Fibroblast of skin of scalp (primary cell): Measurements from ENCODE around the gene NIPBL.
"Not testable (repeated sequence)": the region's sequence is repeated elsewhere in the genome, so short reads cannot be mapped to it uniquely, and the experiment has no call there.

ENCODE experiments used
- DNase-seq: peaks from one replicate; pipeline ENCODE4 v3.0.0-alpha.2; 2013

Gene NIPBL

GRCh38 chr5:36950586-36951457 is 74.3 kb downstream of the NIPBL start:
- DNase-seq, result peak; percentile 81

GRCh38 chr5:36953043-36953442 is 76.5 kb downstream of the NIPBL start:
- DNase-seq, result no peak

DNA sequence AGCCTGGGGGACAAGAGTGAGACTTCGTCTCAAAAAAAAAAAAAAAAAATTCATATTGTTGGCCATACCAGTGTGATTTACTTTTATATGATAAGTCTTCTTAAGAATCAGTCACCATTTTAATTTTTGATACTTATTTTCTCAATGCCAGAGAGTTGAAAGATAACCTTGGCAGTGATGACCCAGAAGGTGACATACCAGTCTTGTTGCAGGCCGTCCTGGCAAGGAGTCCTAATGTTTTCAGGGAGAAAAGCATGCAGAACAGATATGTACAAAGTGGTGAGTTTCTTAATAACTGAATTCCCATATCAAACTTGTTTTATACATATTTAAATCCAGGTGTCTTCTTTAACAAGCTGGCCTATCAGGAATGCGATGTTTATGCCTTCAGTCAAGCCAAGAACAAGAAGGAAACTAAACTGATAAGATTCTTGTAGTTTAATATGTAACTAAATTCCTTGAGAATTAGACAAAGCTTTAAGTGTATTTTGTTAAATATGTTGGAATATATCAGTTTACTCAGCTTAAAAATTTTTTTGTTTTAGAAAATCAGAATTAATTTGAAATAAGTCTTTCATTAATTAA is 81.5 kb downstream of the NIPBL start:
- DNase-seq, result no peak

- DNase-seq, result no peak
These were observed 82.0 kb downstream of the NIPBL start for GRCh38 chr5:36958612-36959011.

DNA sequence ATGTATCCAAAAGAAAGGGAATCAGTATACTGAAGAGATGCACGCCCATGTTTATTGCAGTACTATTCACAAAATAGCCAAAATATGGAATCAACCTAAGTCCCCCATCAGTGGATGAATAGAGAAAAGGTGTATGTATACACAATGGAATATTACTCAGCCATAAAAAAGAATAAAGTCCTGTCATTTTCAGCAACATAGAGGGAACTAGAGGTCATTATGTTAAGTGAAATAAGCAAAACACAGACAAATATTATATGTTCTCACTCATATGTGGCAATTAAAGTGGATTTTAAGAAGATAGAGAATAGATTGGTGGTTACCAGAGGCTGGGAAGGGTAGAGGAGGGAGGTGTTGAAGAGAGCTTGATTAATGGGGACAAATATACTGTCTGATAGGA is 88.6 kb downstream of the NIPBL start:
- DNase-seq, result no peak

DNA sequence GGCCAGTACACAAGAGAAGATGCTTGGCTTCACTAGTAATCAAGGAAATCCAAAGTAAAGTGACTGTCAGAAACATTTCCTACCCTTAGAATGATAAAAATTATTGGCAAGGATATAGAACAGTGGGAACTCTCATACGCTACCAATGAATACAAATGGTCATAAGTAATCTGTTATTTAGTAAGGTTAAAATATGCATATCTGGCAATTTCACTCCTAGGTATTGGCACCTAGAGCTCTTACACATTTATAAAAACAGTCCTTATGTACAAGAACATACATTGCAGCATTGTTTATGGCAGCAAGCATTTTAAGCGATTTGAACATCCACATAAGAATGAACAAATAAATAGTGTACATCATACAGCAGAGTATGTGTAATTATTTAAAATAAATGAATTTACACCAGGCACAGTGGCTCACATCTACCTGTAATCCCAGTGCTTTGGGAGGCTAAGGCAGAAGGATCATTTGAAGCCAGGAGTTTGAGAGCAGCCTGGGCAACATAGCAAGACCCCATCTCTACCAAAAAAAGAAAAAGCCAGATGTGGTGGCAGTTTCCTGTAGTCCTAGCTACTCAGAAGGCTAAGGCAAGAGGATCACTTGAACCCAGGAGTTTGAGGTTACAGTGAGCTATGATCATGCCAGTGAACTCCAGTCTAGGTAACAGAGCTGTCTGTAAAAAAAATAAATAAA is 93.3 kb downstream of the NIPBL start:
- no peak for DNase-seq

GRCh38 chr5:36978196-36978595 is 101.6 kb downstream of the NIPBL start:
- DNase-seq, result no peak

DNA sequence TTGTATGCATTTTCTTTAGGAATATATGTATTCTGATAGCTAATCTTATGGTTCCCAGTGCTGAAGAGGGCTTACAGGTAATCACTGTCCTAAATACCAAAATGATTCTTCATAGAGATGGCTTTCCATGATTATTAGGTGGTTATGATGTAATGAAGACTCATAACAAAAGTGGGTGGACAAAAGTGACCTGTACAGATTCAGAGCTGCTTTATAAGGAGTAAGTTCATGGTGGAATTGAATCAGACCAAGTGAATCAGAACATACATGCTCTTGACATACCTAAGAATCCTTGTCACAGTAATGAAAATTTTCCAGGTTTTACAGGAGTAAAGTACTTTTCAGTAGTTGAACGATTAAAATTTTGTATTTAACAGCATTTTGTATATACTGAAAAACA is 105.6 kb downstream of the NIPBL start:
- DNase-seq, result peak; percentile 2

GRCh38 chr5:36985387-36985786 is 108.8 kb downstream of the NIPBL start:
- no peak for DNase-seq

- no peak for DNase-seq
These were observed 111.8 kb downstream of the NIPBL start for GRCh38 chr5:36988396-36988795.

GRCh38 chr5:36998578-36998977 is 122.0 kb downstream of the NIPBL start:
- DNase-seq, result no peak

DNA sequence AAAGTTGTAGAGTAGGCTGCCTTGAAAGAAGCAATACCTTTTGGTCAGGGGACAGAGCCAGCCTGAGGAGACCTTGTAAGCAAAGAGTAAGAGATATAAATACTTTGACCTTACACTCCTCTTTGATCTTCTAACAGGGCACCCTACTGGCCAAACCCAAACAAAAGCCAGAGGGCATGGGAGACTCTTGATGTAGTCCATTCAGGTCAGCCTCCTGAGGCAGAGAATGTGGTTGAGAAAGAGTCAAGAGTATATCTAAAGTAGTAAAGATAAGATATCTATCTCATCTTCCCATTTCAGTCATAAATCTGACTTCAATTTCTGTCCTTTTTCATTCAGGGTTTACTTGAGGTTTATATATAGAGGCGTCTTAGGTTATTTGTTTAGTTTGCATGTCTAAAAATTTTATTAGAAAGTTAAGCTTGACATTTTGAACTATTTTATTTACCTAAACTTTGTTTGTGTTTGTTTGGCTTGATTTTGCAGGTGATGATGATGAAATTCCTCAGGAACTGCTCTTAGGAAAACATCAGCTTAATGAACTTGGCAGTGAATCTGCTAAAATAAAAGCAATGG is 125.7 kb downstream of the NIPBL start:
- DNase-seq, result no peak

DNA sequence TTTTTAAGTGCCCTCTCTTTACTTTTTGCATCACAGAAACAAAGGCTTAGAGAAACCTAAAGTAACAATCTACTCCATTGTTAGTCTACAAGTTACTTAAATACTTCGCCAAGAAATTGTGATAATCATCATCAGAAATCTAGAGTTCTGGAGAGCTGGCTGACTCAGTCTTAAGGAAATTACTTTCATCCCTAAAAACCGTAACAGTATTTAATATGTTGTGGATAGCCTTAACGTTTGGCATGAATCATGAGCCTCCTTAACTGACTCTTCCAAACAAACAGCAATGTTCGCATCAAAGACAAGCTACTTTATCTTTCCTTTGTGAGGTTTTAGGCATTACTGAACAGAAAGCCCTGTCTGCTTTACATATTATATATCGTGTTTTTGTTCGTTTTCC is 128.7 kb downstream of the NIPBL start:
- DNase-seq, result no peak

DNA sequence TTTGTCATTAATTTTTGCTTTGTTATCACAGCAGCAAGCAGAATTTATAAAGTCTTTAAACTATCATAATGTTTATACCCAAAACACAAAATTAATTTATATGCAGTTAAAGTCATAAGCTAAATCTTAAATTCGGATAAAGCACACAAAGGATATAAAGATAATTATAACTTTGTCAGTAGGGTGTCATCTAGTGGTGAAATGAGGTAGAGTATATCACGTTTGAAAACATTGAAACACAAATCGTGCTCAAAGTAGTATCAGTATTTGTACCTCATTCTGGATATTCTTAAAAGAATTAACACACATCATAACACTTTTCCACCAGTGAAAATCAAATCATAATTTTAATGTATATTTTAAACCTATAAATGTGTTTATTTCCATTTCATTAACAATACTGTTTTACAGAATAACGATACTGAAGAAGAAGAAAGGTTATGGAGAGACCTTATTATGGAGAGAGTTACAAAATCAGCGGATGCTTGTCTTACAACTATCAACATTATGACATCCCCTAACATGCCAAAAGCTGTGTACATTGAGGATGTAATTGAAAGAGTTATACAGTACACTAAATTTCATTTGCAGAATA is 129.5 kb downstream of the NIPBL start:
- peak; percentile 31 for DNase-seq

DNA sequence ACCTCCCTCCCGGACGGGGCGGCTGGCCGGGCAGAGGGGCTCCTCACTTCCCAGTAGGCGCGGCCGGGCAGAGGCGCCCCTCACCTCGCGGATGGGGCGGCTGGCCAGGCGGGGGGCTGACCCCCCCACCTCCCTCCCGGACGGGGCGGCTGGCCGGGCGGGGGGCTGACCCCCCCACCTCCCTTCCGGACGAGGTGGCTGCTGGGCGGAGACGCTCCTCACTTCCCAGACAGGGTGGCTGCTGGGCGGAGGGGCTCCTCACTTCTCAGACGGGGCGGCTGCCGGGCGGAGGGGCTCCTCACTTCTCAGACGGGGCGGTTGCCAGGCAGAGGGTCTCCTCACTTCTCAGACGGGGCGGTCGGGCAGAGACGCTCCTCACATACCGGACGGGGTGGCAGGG is 136.6 kb downstream of the NIPBL start:
- not testable (repeated sequence) for DNase-seq

DNA sequence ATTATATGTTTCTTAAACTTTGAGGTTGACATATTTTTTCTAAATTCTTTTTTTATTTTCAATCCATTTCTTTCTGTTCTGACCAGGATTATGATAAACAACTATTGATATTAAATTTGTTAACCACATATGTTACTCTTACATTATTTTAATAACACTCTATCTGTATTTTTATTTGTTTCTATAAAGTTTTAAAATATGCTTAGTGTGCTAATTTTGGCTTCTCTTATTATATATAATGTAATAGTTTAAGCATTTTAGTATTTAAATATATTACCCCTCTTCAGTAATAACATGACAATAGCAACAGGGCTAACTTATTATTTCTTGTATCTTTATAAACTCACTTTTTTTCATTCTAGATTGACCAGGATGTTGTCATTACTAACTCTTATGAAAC is 137.8 kb downstream of the NIPBL start:
- no peak for DNase-seq

DNA sequence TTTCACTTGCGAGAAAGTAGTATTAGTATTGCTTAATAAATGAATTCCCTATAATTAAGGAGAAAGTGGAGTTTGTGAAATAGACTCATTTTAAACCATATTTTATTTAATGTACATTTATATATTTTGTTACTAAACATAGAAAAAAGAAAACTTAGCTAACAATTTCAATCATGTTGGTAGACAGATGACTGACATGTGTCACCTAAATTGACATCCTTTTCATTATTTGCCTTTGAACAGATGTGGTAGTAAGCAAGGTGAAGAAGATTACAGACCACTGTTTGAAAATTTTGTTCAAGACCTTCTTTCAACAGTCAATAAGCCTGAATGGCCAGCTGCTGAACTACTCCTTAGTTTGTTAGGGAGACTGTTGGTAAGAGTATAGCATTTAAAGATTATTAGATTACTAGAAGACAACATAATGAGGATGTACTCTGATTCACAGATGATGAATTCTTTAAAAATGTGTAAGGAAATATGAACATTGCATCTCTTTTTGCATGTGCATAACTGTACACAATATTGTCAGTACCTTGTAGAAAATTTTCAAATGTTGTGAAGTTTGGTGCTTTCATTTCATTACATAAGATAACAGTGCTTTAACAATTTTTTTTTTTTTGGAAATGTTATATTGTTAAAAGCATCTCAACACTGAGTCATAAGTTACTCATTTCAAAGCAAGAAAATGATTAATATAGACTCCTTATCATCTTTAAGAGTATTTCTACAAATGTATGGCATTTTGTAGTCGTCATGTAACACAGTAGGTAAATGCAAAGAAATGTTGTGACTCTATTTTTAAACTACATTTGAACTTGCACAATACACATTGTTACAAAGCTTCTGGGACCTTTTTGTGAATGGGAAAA is 139.5 kb downstream of the NIPBL start:
- DNase-seq, result peak; percentile 23

DNA sequence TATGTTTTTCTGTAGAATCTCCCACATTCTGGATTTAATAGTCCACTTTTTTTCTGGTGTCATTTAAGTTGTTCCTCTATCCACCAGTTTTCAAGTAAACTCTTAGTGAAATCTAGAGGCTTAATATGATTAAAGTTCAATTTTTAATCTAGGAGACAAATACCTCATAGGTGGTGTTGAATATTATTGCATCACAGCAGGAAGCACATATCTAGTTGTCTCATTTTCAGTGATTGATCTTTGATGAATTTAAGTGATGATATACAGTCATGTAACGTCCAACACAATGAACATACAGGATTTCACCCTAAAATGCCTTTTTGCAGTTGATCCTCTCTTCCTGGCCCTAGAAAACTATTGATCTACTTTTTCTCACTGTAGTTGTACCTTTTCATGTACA is 152.3 kb downstream of the NIPBL start:
- DNase-seq, result no peak

DNA sequence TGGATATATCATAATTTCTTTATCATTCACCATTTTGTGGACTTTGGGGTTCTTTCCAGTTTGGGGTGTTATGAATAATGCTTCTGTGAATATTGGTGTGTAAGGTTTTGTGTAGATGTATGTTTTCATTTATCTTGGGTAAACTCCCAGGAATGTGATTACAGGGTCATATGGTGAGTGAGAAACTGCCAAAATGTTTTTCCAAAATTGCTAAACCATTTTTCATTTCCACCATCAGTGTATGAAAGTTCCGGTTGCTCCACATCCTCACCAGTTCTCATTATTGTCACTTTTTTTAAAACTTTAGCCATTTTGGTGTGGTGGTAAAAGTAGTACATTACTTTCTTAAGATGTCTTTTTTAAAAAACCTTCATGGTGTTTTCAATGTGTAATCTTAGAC is 152.9 kb downstream of the NIPBL start:
- peak; percentile 3 for DNase-seq

GRCh38 chr5:37034955-37035354 is 158.4 kb downstream of the NIPBL start:
- DNase-seq, result no peak

DNA sequence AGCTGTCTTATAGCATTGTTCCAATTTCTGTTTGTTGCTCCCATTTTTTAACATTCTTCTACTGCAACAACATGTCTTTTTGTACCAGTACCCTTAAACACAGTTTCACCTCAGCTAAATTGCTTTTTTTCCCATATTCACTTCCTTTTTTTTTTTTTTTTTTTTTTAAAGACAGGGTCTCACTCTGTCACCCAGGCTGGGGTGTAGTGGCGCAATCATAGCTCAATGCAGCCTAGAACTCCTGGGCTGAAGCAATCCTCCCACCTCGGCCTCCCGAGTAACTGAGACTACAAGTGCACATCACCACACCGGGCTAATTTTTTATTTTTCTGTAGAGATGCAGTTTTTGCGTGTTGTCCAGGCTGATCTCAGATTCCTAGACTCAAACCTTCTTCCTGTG is 161.3 kb downstream of the NIPBL start:
- no peak for DNase-seq

DNA sequence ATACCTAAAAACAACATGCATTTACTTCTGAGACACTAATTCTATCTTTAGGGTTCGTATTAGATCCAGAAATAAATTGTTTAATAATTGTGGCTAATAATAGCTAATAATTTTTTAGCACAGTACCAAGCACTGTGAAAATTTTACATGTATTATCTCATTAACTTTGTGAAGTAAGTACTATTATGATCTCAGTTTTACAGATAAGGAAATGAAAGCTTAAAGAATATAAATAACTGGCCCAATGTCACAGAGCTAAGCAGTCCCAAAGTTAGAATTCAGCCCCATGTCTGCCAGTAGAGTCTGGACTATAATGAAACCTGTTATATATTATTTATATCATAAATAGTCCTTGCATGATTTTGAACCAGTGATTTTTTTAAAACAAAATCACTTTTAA is 163.3 kb downstream of the NIPBL start:
- no peak for DNase-seq
